ENCODE measurements around the gene TMEM175. TPM values are rescaled to one million over a fixed set of nuclear protein-coding genes. Genes with fewer than 3 reads are reported as not detected.

The TMEM175 gene
- total RNA-seq, 1 experiment from 2014 or later: 20.2 TPM

DNA sequence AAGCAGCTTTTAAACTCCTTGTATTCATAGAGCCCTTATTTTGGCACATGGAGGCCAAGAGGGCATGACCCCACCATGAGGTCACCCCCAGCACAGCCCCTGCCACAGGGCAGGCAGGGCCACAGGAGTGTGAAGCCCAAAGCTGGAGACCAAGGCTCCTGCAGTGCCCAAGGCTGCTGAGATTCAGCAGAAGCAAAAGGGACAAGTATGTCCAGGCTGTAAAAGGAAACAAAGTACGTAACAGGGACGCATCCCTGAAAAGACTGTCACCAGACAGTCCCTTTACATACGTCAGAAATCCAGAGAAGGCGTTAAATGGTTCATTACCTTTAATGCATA, 19.0 kb upstream of the TMEM175 start:
- Histone ChIP-seq H2AFZ (no peak overlapping the region), H3K27me3 (ENCODE audit: insufficient read depth, low read depth) (no peaks in the 10 kb centered on the region), H3K4me2 (no peak overlapping the region), H4K20me1 (ENCODE audit: insufficient read depth) (peaks cover 44% of the 10 kb centered on the region), H3K4me3 (no peak overlapping the region), H3K27ac (no peak overlapping the region), H3F3A (ENCODE audit: insufficient read depth, low read depth) (no peaks in the 10 kb centered on the region), H3K79me2 (ENCODE audit: low read depth) (peaks cover 34% of the 10 kb centered on the region), H3K9me2 (ENCODE audit: insufficient read depth) (no peaks in the 10 kb centered on the region), H3K9me3 (ENCODE audit: insufficient read depth, low read depth) (no peaks in the 10 kb centered on the region), H3K4me1 (replicated peaks; ENCODE audit: insufficient read depth) (no peaks in the 10 kb centered on the region), H3K36me3 (ENCODE audit: low read depth) (0 out of 2 replicates have a peak, but pooled peaks cover 4% of the 10 kb centered on the region)
- intact Hi-C loops (cut with micrococcal nuclease; ENCODE audit: unreplicated experiment): no loop called here
- DNase-seq: no peak
- ChIA-PET POLR2A (ENCODE audit: unreplicated experiment) (no interaction called here), CTCF (no interaction called here)
- BruUV-seq (replicated peaks): no TSS peak
- no peak for TF ChIP-seq EZH2 (IDR thresholded peaks at IDR 0.05; ENCODE audit: low read depth)
- TF ChIP-seq, protein P1, sequence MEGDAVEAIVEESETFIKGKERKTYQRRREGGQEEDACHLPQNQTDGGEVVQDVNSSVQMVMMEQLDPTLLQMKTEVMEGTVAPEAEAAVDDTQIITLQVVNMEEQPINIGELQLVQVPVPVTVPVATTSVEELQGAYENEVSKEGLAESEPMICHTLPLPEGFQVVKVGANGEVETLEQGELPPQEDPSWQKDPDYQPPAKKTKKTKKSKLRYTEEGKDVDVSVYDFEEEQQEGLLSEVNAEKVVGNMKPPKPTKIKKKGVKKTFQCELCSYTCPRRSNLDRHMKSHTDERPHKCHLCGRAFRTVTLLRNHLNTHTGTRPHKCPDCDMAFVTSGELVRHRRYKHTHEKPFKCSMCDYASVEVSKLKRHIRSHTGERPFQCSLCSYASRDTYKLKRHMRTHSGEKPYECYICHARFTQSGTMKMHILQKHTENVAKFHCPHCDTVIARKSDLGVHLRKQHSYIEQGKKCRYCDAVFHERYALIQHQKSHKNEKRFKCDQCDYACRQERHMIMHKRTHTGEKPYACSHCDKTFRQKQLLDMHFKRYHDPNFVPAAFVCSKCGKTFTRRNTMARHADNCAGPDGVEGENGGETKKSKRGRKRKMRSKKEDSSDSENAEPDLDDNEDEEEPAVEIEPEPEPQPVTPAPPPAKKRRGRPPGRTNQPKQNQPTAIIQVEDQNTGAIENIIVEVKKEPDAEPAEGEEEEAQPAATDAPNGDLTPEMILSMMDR (conservative IDR thresholded peaks at IDR 0.05): no peak

DNA sequence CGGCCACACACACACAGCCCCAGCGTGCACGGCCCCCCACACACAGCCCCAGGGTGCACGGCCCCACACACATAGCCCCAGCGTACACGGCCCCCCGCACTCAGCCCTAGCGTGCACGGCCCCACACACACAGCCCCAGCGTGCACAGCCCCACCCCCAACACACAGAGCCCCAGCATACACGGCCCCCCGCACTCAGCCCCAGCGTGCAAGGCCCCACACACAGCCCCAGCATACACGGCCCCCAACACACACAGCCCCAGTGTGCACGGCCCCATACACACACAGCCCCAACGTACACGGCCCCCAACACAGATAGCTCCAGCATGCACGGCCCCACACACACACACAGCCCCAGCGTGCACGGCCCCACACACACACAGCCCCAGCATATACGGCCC, 17.7 kb upstream of the TMEM175 start:
- H3K27me3 ChIP-seq (ENCODE audit: insufficient read depth, low read depth): no peaks in the 10 kb centered on the region
- H3K9me3 ChIP-seq (ENCODE audit: insufficient read depth, low read depth): no peaks in the 10 kb centered on the region
- no peak overlapping the region for H3K4me2 ChIP-seq
- H3K4me1 ChIP-seq (replicated peaks; ENCODE audit: insufficient read depth): no peaks in the 10 kb centered on the region
- TF ChIP-seq, protein P1 (conservative IDR thresholded peaks at IDR 0.05): no peak
- TF ChIP-seq EZH2 (IDR thresholded peaks at IDR 0.05; ENCODE audit: low read depth): no peak
- no peaks in the 10 kb centered on the region for H3F3A ChIP-seq (ENCODE audit: insufficient read depth, low read depth)
- H3K27ac ChIP-seq: no peak overlapping the region
- no peaks in the 10 kb centered on the region for H3K9me2 ChIP-seq (ENCODE audit: insufficient read depth)
- H3K36me3 ChIP-seq (ENCODE audit: low read depth): 0 out of 2 replicates have a peak, but pooled peaks cover 4% of the 10 kb centered on the region
- H3K4me3 ChIP-seq: no peak overlapping the region
- no TSS peak for BruUV-seq (replicated peaks)
- ChIA-PET POLR2A (ENCODE audit: unreplicated experiment) (no interaction called here), CTCF (no interaction called here)
- no peak for DNase-seq
- H4K20me1 ChIP-seq (ENCODE audit: insufficient read depth): peaks cover 47% of the 10 kb centered on the region
- intact Hi-C loops (cut with micrococcal nuclease; ENCODE audit: unreplicated experiment): no loop called here
- H3K79me2 ChIP-seq (ENCODE audit: low read depth): peaks cover 44% of the 10 kb centered on the region
- no peak overlapping the region for H2AFZ ChIP-seq

DNA sequence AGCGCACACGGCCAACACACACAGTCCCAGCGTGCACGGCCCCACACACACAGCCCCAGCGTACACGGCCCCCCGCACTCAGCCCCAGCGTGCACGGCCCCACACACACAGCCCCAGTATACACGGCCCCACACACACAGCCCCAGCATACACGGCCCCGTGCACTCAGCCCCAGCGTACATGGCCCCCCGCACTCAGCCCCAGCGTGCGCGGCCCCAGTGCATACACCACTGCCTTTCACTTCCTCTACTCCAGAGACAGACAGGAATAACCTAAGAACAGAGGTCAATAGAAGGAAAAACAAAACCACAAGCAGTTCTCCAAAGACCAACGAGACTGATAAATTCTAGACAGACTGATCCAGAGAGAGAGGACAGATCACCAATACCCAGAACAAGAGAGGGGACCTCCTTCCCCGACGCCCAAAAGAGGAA, 17.2 kb upstream of the TMEM175 start:
- H3K9me2 ChIP-seq (ENCODE audit: insufficient read depth): no peaks in the 10 kb centered on the region
- no peak for DNase-seq
- CTCF ChIA-PET: no interaction called here
- BruUV-seq (replicated peaks): no TSS peak
- H3K9me3 ChIP-seq (ENCODE audit: insufficient read depth, low read depth): no peaks in the 10 kb centered on the region
- no peaks in the 10 kb centered on the region for H3K27me3 ChIP-seq (ENCODE audit: insufficient read depth, low read depth)
- H3K79me2 ChIP-seq (ENCODE audit: low read depth): peaks cover 49% of the 10 kb centered on the region
- intact Hi-C loops (cut with micrococcal nuclease; ENCODE audit: unreplicated experiment): no loop called here
- H4K20me1 ChIP-seq (ENCODE audit: insufficient read depth): peaks cover 53% of the 10 kb centered on the region
- POLR2A ChIA-PET (ENCODE audit: unreplicated experiment): no interaction called here
- H3K36me3 ChIP-seq (ENCODE audit: low read depth): 0 out of 2 replicates have a peak, but pooled peaks cover 4% of the 10 kb centered on the region
- no peaks in the 10 kb centered on the region for H3F3A ChIP-seq (ENCODE audit: insufficient read depth, low read depth)
- TF ChIP-seq, protein P1 (conservative IDR thresholded peaks at IDR 0.05): no peak
- TF ChIP-seq EZH2 (IDR thresholded peaks at IDR 0.05; ENCODE audit: low read depth): no peak
- H2AFZ ChIP-seq: no peak overlapping the region
- no peak overlapping the region for H3K27ac ChIP-seq
- H3K4me1 ChIP-seq (replicated peaks; ENCODE audit: insufficient read depth): no peaks in the 10 kb centered on the region
- H3K4me2 ChIP-seq: no peak overlapping the region
- H3K4me3 ChIP-seq: no peak overlapping the region
